NCI-H510A treated with DMSO at 0.1 percent for 48 hours (cell line): Measurements from ENCODE around the gene SMCO1.
"Not testable (repeated sequence)": the region's sequence is repeated elsewhere in the genome, so short reads cannot be mapped to it uniquely, and the experiment has no call there.

Experiments used
- DNase-seq: peaks from one replicate; lab custom pipeline; 2025; lab: John Stamatoyannopoulos, UW

The SMCO1 gene

GRCh38 chr3:196514913-196515621 lies at the start of gene SMCO1:
SMCO1 (minus strand) TSS chr3:196515346; CDS start chr3:196515209, 137 bp downstream.
- DNase-seq, result no peak

DNA sequence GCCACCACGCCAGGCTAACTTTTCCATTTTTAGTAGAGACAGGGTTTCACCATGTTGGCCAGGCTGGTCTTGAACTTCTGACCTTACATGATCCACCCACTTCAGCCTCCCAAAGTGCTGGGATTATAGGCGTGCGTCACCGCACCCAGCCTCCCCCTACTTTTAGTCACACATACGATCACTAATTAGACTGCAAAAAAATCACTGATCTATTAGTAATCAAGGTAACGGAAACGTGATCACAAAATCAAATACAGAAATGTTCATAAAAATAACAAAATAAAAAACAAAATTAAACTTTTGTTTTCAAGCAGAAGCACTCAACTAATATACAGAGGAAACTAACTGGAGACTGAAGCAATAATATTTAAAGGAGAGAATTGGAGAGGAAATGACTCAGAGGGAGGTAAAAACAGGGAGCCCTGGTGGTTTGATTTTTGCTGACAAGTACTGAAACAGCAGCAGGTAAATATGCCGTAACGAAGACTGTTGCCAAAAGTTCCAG lies 48.6 kb upstream of the SMCO1 start:
- no peak for DNase-seq

DNA sequence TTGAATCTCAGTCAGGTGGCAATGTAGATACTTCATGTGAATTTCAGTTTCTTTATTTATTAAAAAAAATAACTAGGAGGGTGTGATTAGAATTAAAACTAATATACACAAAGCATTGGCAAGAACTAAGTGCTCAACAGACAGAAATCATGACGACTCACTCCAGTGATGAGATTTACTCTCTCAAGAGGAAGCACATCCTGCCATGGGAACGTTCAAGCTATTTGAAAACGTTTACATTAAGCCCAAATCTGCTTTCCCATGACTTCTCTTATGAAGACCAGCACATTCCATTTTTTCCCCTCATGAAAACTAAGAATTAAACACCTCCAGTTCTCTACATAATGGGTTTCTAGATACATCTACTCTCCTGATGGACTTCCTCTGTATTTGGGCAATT lies 44.7 kb upstream of the SMCO1 start:
- no peak for DNase-seq

DNA sequence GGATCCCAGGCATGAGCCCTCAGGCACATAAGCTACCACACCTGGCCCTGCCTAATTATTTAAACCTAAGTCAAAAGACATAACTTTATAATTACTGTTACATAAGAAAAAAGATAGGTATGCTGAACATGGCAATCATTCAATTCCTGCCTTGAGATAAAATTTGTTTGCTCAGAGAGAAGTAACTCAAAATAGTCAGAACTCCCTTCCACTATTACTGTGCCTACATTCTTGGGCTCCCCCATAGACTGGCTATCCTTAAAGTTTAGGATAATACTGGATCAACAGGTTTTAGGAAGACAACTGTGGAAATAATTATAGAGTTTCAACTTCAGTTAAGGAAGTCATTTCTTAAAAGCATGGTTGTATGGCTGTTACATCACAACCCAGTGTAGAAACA lies 43.3 kb upstream of the SMCO1 start:
- no peak for DNase-seq

GRCh38 chr3:196557236-196557635 lies 42.1 kb upstream of the SMCO1 start:
- DNase-seq, result no peak

- no peak for DNase-seq
Observed at GRCh38 chr3:196555295-196555694, 40.1 kb upstream of the SMCO1 start.

DNA sequence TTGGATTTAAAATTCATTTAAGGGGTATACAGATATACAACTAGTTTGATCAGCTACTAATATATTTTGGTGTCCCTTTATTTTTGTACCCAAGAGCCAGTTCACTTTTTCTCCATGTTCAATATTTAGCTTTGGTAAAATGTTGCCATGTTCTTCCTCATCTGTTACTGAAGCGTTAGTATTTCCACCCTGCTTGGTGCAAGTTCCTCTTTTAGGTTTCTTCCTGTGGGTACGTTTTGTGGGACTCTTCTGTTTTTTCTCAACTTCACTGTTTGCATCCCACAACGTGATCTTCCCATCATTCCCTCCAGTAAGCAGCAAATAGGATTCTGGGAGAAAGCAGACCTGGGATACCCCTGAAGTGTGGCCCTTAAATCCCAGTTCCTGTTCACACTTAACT lies 39.1 kb upstream of the SMCO1 start:
- no peak for DNase-seq

GRCh38 chr3:196553551-196553950 lies 38.4 kb upstream of the SMCO1 start:
- no peak for DNase-seq

- no peak for DNase-seq
Observed at GRCh38 chr3:196552253-196552652, 37.1 kb upstream of the SMCO1 start.

DNA sequence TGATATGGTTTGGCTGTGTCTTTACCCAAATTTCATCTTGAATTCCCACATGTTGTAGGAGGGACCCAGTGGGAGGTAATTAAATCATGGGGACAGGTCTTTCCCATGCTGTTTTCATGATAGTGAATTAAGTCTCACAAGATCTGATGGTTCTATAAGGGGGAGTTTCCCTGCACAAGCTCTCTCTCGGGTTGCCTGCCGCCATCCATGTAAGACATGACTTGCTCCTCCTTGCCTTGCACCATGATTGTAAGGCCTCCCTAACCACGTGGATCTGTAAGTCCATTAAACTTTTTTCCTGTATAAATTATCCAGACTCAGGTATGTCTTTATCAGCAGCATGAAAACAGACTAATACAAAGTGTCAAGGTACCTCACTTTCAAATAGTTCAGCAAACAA lies 35.0 kb upstream of the SMCO1 start:
- not testable (repeated sequence) for DNase-seq

DNA sequence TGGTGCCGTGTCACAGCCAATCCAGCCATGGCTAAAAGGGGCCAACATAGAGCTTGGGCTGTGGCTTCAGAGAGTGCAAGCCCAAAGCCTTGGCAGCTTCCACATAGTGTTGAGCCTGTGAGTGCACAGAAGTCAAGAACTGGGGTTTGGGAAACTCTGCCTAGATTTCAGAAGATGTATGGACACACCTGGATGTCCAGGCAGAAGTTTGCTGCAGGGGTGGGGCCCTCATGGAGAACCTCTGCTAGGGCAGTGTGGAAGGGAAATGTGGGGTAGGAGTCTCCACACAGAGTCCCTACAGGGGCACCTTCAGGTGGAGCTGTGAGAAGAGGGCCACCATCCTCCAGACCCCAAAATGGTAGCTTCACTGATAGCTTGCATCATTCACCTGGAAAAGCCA lies 34.2 kb upstream of the SMCO1 start:
- not testable (repeated sequence) for DNase-seq

DNA sequence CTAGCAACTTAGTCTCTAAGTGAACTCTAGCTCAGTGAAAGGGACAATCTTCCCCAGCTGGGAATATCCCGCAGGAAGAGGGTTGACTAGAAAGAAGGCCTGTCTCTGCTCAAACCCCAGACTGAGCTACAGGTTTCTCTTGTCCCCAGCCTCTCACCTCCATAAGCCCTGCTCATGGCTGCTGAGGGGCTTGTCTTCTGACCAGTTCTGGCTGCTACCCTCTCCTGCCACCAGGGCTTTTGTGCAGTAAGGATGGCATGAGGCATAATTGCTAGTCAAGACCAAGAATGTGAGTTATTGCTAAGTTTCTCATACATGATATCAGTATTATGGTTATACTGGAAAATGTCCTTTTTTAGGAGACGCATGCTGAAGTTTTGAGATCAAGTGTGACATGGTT lies 31.9 kb upstream of the SMCO1 start:
- DNase-seq, result no peak

GRCh38 chr3:196546537-196546936 lies 31.4 kb upstream of the SMCO1 start:
- no peak for DNase-seq

- no peak for DNase-seq
Observed at GRCh38 chr3:196544491-196544992, 29.4 kb upstream of the SMCO1 start.

- no peak for DNase-seq
Observed at GRCh38 chr3:196541684-196542445, 26.7 kb upstream of the SMCO1 start.

GRCh38 chr3:196537319-196537984 lies 22.3 kb upstream of the SMCO1 start:
- DNase-seq, result peak; percentile 15

- DNase-seq, result no peak
Observed at GRCh38 chr3:196533260-196533681, 18.1 kb upstream of the SMCO1 start.

DNA sequence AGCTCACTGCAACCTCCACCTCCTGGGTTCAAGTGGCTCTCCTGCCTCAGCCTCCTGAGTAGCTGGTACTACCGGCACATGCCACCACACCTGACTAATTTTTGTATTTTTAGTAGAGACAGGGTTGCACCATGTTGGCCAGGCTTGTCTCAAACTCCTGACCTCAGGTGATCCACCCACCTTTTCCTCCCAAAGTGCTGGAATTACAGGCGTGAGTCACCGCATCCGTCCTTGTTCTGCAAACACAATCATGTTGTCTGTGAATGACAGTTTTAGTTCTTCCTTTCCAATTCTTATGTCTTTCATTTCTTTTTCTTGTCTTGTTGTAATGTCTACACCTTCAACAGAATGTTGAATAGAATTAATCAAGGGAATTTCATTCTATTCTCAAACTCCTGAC lies 16.3 kb upstream of the SMCO1 start:
- DNase-seq, result no peak

- DNase-seq, result peak; percentile 51
Observed at GRCh38 chr3:196528639-196529233, 13.6 kb upstream of the SMCO1 start.

- no peak for DNase-seq
Observed at GRCh38 chr3:196525141-196525540, 10.0 kb upstream of the SMCO1 start.

- no peak for DNase-seq
Observed at GRCh38 chr3:196524527-196524926, 9.4 kb upstream of the SMCO1 start.

DNA sequence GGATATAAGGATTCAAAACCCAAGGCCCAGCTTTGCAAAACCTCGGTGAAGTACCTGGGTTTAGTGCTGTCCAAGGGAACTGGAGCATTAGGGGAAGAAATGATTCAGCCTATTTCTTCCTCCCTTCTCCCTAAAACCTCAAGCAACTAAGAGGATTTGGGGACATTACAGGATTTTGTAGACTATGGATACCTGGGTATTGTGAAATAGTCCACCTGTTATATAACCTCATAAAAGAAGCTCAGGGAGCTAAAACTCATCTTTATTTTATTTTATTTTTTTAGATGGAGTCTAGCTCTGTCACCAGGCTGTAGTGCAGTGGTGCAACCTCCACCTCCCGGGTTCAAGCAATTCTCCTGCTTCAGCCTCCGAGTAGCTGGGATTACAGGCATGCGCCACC lies 8.7 kb upstream of the SMCO1 start:
- no peak for DNase-seq
